HCT116 (cell line): ENCODE results near the gene PSMD2. TPM values are rescaled to one million over a fixed set of nuclear protein-coding genes. Genes with fewer than 3 reads are reported as not detected.

ENCODE experiments used
- ATAC-seq: fragments of 200-7000 bp; cut with Tn5 transposase; 2 replicates; pipeline ENCODE4 v1.9.1; 2020; ENCODE audit warnings: mild to moderate bottlenecking, moderate library complexity
- BruUV-seq: library from RNA; stranded (reverse); fragments of 400-500 nt; replicated peaks from 2 replicates; lab custom pipeline; 2021; lab: Mats Ljungman, UMichigan
- CTCF ChIA-PET: fragments of 300-600 bp; sonication (Branson Sonifier 250); formaldehyde crosslinking; loops from one replicate; lab custom pipeline; 2021; ENCODE audit warnings: antibody characterized with exemption; lab: Charles Lee
- POLR2A ChIA-PET: fragments of 300-600, 350-600 bp; sonication (Branson Sonifier 250); formaldehyde crosslinking; loops from one replicate; lab custom pipeline; 2021; ENCODE audit warnings: antibody characterized with exemption; lab: Charles Lee
- RAD21 ChIA-PET, 2 experiments: fragments of 300-600 bp; sonication (Branson Sonifier 250); formaldehyde crosslinking; loops; one replicate each; lab custom pipeline; 2023; ENCODE audit warnings: low total read pairs in 2 of 2; ENCODE audit not compliant: uncharacterized antibody in 2 of 2, unreplicated experiment in 2 of 2, low non-redundant PET in 1 of 2; lab: Charles Lee
- DNase-seq: peaks from one replicate; pipeline ENCODE4 v3.0.0-alpha.2; 2010; ENCODE audit warnings: low read depth, low spot score
- H2AFZ ChIP-seq: fragments of 200-600 bp; shearing (Covaris generic), sonication (generic); 2 replicates; pipeline ENCODE4 v1.6.1; 2017; ENCODE audit warnings: low read depth, mixed run types, mixed read lengths, antibody characterized with exemption, low read length; ENCODE audit not compliant: poor library complexity, severe bottlenecking
- H3K27ac ChIP-seq: 2 replicates; pipeline ENCODE4 v1.5.1; 2012; ENCODE audit warnings: low read depth, low read length
- H3K27me3 ChIP-seq: fragments of 200-600 bp; sonication (generic); 2 replicates; pipeline ENCODE4 v1.6.1; 2016; ENCODE audit warnings: mixed run types, low read length, mixed read lengths; ENCODE audit not compliant: insufficient read depth
- H3K36me3 ChIP-seq, 2 experiments: fragments of 200-500 bp in 1 of 2; fragments of 200-600 bp in 1 of 2; sonication (Bioruptor generic) in 1 of 2; sonication (generic) in 1 of 2; 2 replicates each; pipeline versions ENCODE4 v1.5.1 to v1.6.1; 2014 to 2016; ENCODE audit warnings: low read length in 2 of 2, inconsistent platforms in 1 of 2, mixed read lengths in 1 of 2, mixed run types in 1 of 2; ENCODE audit not compliant: insufficient read depth in 2 of 2, control insufficient read depth in 1 of 2
- H3K4me1 ChIP-seq, 2 experiments: fragments of 200-600 bp in 1 of 2; sonication (generic) in 1 of 2; 2 replicates each; pipeline versions ENCODE4 v1.5.1 to v1.6.1; 2012 to 2017; ENCODE audit warnings: low read length in 2 of 2, inconsistent platforms in 1 of 2, mild to moderate bottlenecking in 1 of 2, mixed read lengths in 1 of 2, mixed run types in 1 of 2, moderate library complexity in 1 of 2; ENCODE audit not compliant: insufficient read depth in 2 of 2, control insufficient read depth in 1 of 2
- H3K4me2 ChIP-seq: fragments of 200-600 bp; sonication (generic); 2 replicates; pipeline ENCODE4 v1.6.1; 2017; ENCODE audit warnings: mixed run types, low read length, mixed read lengths
- H3K4me3 ChIP-seq, 2 experiments: fragments of 200-600 bp in 1 of 2; sonication (generic) in 1 of 2; replicated peaks in 1 of 2; 2 replicates each; pipeline ENCODE4 v1.5.1; 2011 to 2016; ENCODE audit warnings: low read length in 2 of 2, control low read depth in 1 of 2, low read depth in 1 of 2, mild to moderate bottlenecking in 1 of 2, mixed read lengths in 1 of 2, mixed run types in 1 of 2
- H3K79me2 ChIP-seq: fragments of 200-600 bp; sonication (generic); 2 replicates; pipeline ENCODE4 v1.6.1; 2017; ENCODE audit warnings: mild to moderate bottlenecking, mixed run types, low read length, moderate library complexity, mixed read lengths; ENCODE audit not compliant: insufficient read depth
- H3K9ac ChIP-seq: fragments of 200-600 bp; sonication (generic); 2 replicates; pipeline ENCODE4 v1.6.1; 2016; ENCODE audit warnings: low read length, mixed read lengths
- H3K9me2 ChIP-seq: fragments of 200-600 bp; sonication (generic), shearing (Covaris generic); 2 replicates; pipeline ENCODE4 v1.6.1; 2017; ENCODE audit warnings: mixed run types, mild to moderate bottlenecking, moderate library complexity; ENCODE audit not compliant: insufficient read depth
- H3K9me3 ChIP-seq, 2 experiments: fragments of 200-500 bp in 1 of 2; fragments of 200-600 bp in 1 of 2; sonication (Bioruptor generic) in 1 of 2; sonication (generic) in 1 of 2; 2 replicates each; pipeline ENCODE4 v1.6.1; 2014 to 2017; ENCODE audit warnings: low read length in 2 of 2, mixed read lengths in 2 of 2, inconsistent platforms in 1 of 2, low read depth in 1 of 2, mild to moderate bottlenecking in 1 of 2, mixed run types in 1 of 2, moderate library complexity in 1 of 2; ENCODE audit not compliant: control insufficient read depth in 1 of 2, insufficient read depth in 1 of 2
- H4K20me1 ChIP-seq: fragments of 200-600 bp; sonication (generic), shearing (Covaris generic); 2 replicates; pipeline ENCODE4 v1.6.1; 2017; ENCODE audit warnings: mixed run types, mild to moderate bottlenecking, moderate library complexity; ENCODE audit not compliant: insufficient read depth
- ATF3 ChIP-seq: IDR thresholded peaks from 2 replicates; pipeline ENCODE4 v1.6.1; 2012
- CTCF ChIP-seq, 3 experiments: fragments of 200-600 bp in 1 of 3; sonication (generic) in 1 of 3; IDR thresholded peaks in 2 of 3; conservative IDR thresholded peaks in 1 of 3; 2 replicates each; pipeline ENCODE4 v1.5.1; 2012 to 2017; ENCODE audit warnings: low read depth in 2 of 3, low read length in 2 of 3, antibody characterized with exemption in 1 of 3, borderline replicate concordance in 1 of 3, control low read depth in 1 of 3, mild to moderate bottlenecking in 1 of 3, mixed read lengths in 1 of 3, mixed run types in 1 of 3, moderate library complexity in 1 of 3; ENCODE audit not compliant: insufficient read depth in 1 of 3
- EGR1 ChIP-seq: IDR thresholded peaks from 2 replicates; pipeline ENCODE4 v1.6.1; 2012; ENCODE audit warnings: low read depth
- YY1 ChIP-seq: IDR thresholded peaks from 2 replicates; pipeline ENCODE4 v1.6.1; 2011; ENCODE audit warnings: low read length, low read depth, moderate library complexity, mild to moderate bottlenecking; ENCODE audit not compliant: insufficient replicate concordance; ENCODE audit errors: extremely low read depth
- intact Hi-C: fragments of 100-400 bp; cut with micrococcal nuclease; formaldehyde crosslinking; loops from 2 replicates; pipeline ENCODE4 v1.10.0; 2022
- total RNA-seq: library from RNA; stranded (reverse); gene quantifications from one replicate; pipeline ENCODE4 v1.2.1, GENCODE V29; 2021; ENCODE audit not compliant: unreplicated experiment

The PSMD2 gene
- total RNA-seq, 1 experiment from 2014 or later, result 402 TPM

GRCh38 chr3:184349563-184350470 lies 50.8 kb downstream of the PSMD2 start:
- intact Hi-C loops, result no loop called here
- POLR2A ChIA-PET, result no interaction called here

More at GRCh38 chr3:184349563-184350470, 50.8 kb downstream of the PSMD2 start:
- TF ChIP-seq CTCF (IDR thresholded peaks at IDR 0.05 in 2 of 3, conservative IDR thresholded peaks at IDR 0.05 in 1 of 3; ENCODE audit: borderline replicate concordance in 1 of 3, insufficient read depth in 1 of 3, low read depth in 2 of 3, low read length in 2 of 3) (no peak), YY1 (no peak), EGR1 (no peak), ATF3 (no peak)
- Histone ChIP-seq H3K79me2 (no peaks in the 10 kb centered on the region), H3K9me2 (no peaks in the 10 kb centered on the region), H3K4me1 (peaks cover 9 to 17% of the 10 kb centered on the region in 2 experiments), H3K9me3 (no peaks in the 10 kb centered on the region), H3K9ac (no peak overlapping the region), H3K27ac (no peak overlapping the region), H3K27me3 (no peaks in the 10 kb centered on the region), H3K4me3 (no peak overlapping the region), H2AFZ (no peak overlapping the region), H3K4me2 (no peak overlapping the region), H4K20me1 (no peaks in the 10 kb centered on the region), H3K36me3 (peaks cover 6 to 7% of the 10 kb centered on the region in 2 experiments; a peak in 2 of 4 replicates)
- no peak for ATAC-seq
- CTCF ChIA-PET, result no interaction called here
- DNase-seq, result no peak
- BruUV-seq, result no TSS peak
- RAD21 ChIA-PET, result no interaction called here
